Upper lobe of left lung (tissue), 6 donors: ENCODE measurements around the gene COL6A1. TPM values are rescaled to one million over a fixed set of nuclear protein-coding genes. Genes with fewer than 3 reads are reported as not detected.
"Not testable (repeated sequence)": the region's sequence is repeated elsewhere in the genome, so short reads cannot be mapped to it uniquely, and the experiment has no call there.

Experiments
- ATAC-seq, 2 donors: fragments of 200-7000 bp; cut with Tn5 transposase; one replicate each; pipeline ENCODE4 v1.9.1; 2022; ENCODE audit warnings: mild to moderate bottlenecking in 2 of 2, moderate library complexity in 2 of 2; ENCODE audit not compliant: low FRiP score in 2 of 2
- DNase-seq, 2 donors: peaks; one replicate each; pipeline ENCODE4 v3.0.0-alpha.2; 2019 to 2020
- H3K27ac ChIP-seq, 4 donors: fragments of 200-600 bp; sonication (generic); one replicate each; pipeline ENCODE4 v1.5.1; 2016 to 2019
- H3K27me3 ChIP-seq, 4 donors: fragments of 200-600 bp; sonication (generic); one replicate each; pipeline ENCODE4 v1.5.1; 2017 to 2019
- H3K36me3 ChIP-seq, 4 donors: fragments of 200-600 bp; sonication (generic); one replicate each; pipeline ENCODE4 v1.5.1; 2016 to 2019
- H3K4me1 ChIP-seq, 4 donors: fragments of 200-600 bp; sonication (generic); one replicate each; pipeline ENCODE4 v1.5.1; 2018 to 2019
- H3K4me3 ChIP-seq, 4 donors: fragments of 200-600 bp; sonication (generic); one replicate each; pipeline ENCODE4 v1.5.1; 2017 to 2019; ENCODE audit warnings: mild to moderate bottlenecking in 2 of 4, moderate library complexity in 1 of 4
- H3K9me3 ChIP-seq, 4 donors: fragments of 200-600 bp; sonication (generic); one replicate each; pipeline ENCODE4 v1.5.1; 2018 to 2019
- EP300 ChIP-seq, 4 donors: sonication (generic); formaldehyde crosslinking; IDR thresholded peaks; one replicate each; pipeline ENCODE4 v1.5.1; 2017; ENCODE audit warnings: antibody characterized with exemption in 4 of 4, control low read depth in 2 of 4
- POLR2A ChIP-seq, 4 donors: fragments of 450-650 bp; IDR thresholded peaks; one replicate each; pipeline ENCODE4 v1.5.1; 2016 to 2017; ENCODE audit warnings: antibody characterized with exemption in 4 of 4, mild to moderate bottlenecking in 2 of 4
- POLR2AphosphoS5 ChIP-seq, 2 donors: sonication (generic); formaldehyde crosslinking; IDR thresholded peaks; one replicate each; pipeline ENCODE4 v1.5.1; 2017; ENCODE audit warnings: antibody characterized with exemption in 2 of 2
- WGBS, 2 donors: methylation state at CpG; one replicate each; pipeline ENCODE4 v1.1.5; 2017 to 2018; 5-methylcytosine and 5-hydroxymethylcytosine counted together
- total RNA-seq, 6 donors: library from RNA; depleted of rRNA in 4 of 6; stranded (reverse); fragments of >200 nt in 4 of 6; gene quantifications; one replicate each; pipeline versions ENCODE4 v1.1.0 to v1.2.1, GENCODE V29; 2016 to 2021
- TF ChIP-seq, protein P1 (sequence below), 6 experiments: fragments of 450-650 bp in 4 of 6; fragments of 200-600 bp in 2 of 6; sonication (generic) in 2 of 6; IDR thresholded peaks; one replicate each; pipeline ENCODE4 v1.5.1; 2016 to 2019; ENCODE audit warnings: antibody characterized with exemption in 6 of 6
- donor health status: DM: no; HTN: no; CAD: no; lungs with moderate emphysema.
- donor health status: DM: no; HTN: yes; CAD: no; lungs with severe emphysema.

COL6A1 gene
- total RNA-seq, 6 donors from 2014 or later: 61.9 to 351 (median 205) TPM

- Histone ChIP-seq H3K4me3 (no peak overlapping the region), H3K9me3 (peaks cover 0 to 8% (median 2%) of the 10 kb centered on the region in 4 donors), H3K4me1 (no peaks in the 10 kb centered on the region), H3K27ac (peak overlapping the region in 2 of 4 donors; percentile 1 to 3), H3K36me3 (no peaks in the 10 kb centered on the region), H3K27me3 (no peaks in the 10 kb centered on the region)
- DNase-seq: no peak
- WGBS, 2 donors: 79 to 82% methylated on average over 10 to 11 of the region's 11 CpGs
- ATAC-seq: no peak
- TF ChIP-seq, protein P1, sequence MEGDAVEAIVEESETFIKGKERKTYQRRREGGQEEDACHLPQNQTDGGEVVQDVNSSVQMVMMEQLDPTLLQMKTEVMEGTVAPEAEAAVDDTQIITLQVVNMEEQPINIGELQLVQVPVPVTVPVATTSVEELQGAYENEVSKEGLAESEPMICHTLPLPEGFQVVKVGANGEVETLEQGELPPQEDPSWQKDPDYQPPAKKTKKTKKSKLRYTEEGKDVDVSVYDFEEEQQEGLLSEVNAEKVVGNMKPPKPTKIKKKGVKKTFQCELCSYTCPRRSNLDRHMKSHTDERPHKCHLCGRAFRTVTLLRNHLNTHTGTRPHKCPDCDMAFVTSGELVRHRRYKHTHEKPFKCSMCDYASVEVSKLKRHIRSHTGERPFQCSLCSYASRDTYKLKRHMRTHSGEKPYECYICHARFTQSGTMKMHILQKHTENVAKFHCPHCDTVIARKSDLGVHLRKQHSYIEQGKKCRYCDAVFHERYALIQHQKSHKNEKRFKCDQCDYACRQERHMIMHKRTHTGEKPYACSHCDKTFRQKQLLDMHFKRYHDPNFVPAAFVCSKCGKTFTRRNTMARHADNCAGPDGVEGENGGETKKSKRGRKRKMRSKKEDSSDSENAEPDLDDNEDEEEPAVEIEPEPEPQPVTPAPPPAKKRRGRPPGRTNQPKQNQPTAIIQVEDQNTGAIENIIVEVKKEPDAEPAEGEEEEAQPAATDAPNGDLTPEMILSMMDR (IDR thresholded peaks at IDR 0.05): no peak
- TF ChIP-seq POLR2AphosphoS5 (IDR thresholded peaks at IDR 0.05): no peak
- TF ChIP-seq EP300 (IDR thresholded peaks at IDR 0.05): no peak
- no peak for TF ChIP-seq POLR2A (IDR thresholded peaks at IDR 0.05)
Observed at GRCh38 chr21:45959779-45960390, 21.7 kb upstream of the COL6A1 start.

GRCh38 chr21:45961408-45961807 lies 20.2 kb upstream of the COL6A1 start:
- not testable (repeated sequence) for H3K27me3 ChIP-seq

DNA sequence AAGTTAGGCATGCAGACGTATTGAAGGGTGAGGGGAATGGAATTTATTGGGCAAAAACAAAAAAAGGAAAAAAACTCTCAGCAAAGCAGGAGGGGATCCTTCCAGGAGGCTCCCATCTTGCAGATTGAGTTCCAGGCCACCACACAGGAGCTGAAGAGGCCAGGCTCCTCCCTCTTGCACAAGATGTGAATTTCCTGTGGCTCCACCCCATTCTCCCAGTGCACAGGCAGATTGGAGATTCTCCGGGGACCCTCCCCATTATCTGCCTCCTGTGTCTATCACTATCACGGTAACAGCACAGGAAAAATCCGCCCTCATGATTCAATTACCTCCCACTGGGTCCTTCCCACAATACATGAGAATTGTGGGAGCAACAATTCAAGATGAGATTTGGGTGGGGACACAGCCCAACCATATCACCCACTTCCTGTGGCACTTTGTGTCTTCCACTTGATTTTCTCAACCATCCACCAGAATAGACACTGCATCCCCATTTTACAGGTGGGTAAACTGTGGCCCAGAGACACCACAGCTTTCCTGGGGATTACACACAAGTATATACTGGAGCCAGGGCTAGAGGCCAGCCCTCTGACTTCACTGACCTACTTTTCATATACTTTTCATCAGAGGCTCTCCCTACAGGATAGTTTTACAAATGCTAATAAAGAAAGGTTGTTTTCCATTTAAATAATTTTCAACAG lies 18.9 kb upstream of the COL6A1 start:
- no peaks in the 10 kb centered on the region for H3K4me1 ChIP-seq
- H3K9me3 ChIP-seq: peaks cover 0 to 11% (median 3%) of the 10 kb centered on the region in 4 donors
- H3K36me3 ChIP-seq: no peaks in the 10 kb centered on the region
- DNase-seq (no peak), ATAC-seq (no peak)
- 74 to 84% methylated on average over 4 of the region's 4 CpGs for WGBS, 2 donors
- no peak overlapping the region for H3K27ac ChIP-seq
- no peaks in the 10 kb centered on the region for H3K27me3 ChIP-seq
- no peak for TF ChIP-seq POLR2A (IDR thresholded peaks at IDR 0.05)
- TF ChIP-seq EP300 (IDR thresholded peaks at IDR 0.05): no peak
- TF ChIP-seq POLR2AphosphoS5 (IDR thresholded peaks at IDR 0.05): no peak
- TF ChIP-seq, protein P1 (IDR thresholded peaks at IDR 0.05): no peak
- no peak overlapping the region for H3K4me3 ChIP-seq

More at GRCh38 chr21:45961408-45961807, 20.2 kb upstream of the COL6A1 start:
- H3K4me1 ChIP-seq, H3K27ac ChIP-seq, ATAC-seq, DNase-seq, H3K36me3 ChIP-seq, H3K4me3 ChIP-seq: not testable (repeated sequence)
- peaks cover 0 to 11% (median 3%) of the 10 kb centered on the region in 4 donors for H3K9me3 ChIP-seq
- 74 to 81% methylated on average over 2 of the region's 2 CpGs for WGBS, 2 donors

GRCh38 chr21:45963232-45963570 lies 18.4 kb upstream of the COL6A1 start:
- no peaks in the 10 kb centered on the region for H3K4me1 ChIP-seq
- TF ChIP-seq, protein P1 (IDR thresholded peaks at IDR 0.05): no peak
- TF ChIP-seq POLR2A (IDR thresholded peaks at IDR 0.05) (no peak), POLR2AphosphoS5 (IDR thresholded peaks at IDR 0.05) (no peak), EP300 (IDR thresholded peaks at IDR 0.05) (no peak)
- H3K9me3 ChIP-seq: peaks cover 0 to 11% (median 3%) of the 10 kb centered on the region in 4 donors
- no peak overlapping the region for H3K4me3 ChIP-seq
- 61 to 66% methylated on average over 3 of the region's 3 CpGs for WGBS, 2 donors
- no peaks in the 10 kb centered on the region for H3K27me3 ChIP-seq
- no peak for DNase-seq
- peak in 1 of 2 donors; percentile 49 for ATAC-seq
- H3K27ac ChIP-seq: no peak overlapping the region
- H3K36me3 ChIP-seq: no peaks in the 10 kb centered on the region

- Histone ChIP-seq H3K27me3 (no peaks in the 10 kb centered on the region), H3K4me3 (no peak overlapping the region), H3K4me1 (no peaks in the 10 kb centered on the region), H3K9me3 (peaks cover 0 to 11% (median 3%) of the 10 kb centered on the region in 4 donors), H3K36me3 (no peaks in the 10 kb centered on the region), H3K27ac (no peak overlapping the region)
- no peak for TF ChIP-seq EP300 (IDR thresholded peaks at IDR 0.05)
- no peak for TF ChIP-seq POLR2AphosphoS5 (IDR thresholded peaks at IDR 0.05)
- TF ChIP-seq, protein P1 (IDR thresholded peaks at IDR 0.05): no peak
- no peak for TF ChIP-seq POLR2A (IDR thresholded peaks at IDR 0.05)
- WGBS, 2 donors: 28% methylated on average over 1 of the region's 1 CpG; no CpG with 5 or more reads in 1 of the 2 donors
- DNase-seq (no peak), ATAC-seq (no peak)
Observed at GRCh38 chr21:45964649-45965048, 16.9 kb upstream of the COL6A1 start.
